Osteoblast (primary cell): ENCODE results near the gene SKAP1. TPM values are rescaled to one million over a fixed set of nuclear protein-coding genes. Genes with fewer than 3 reads are reported as not detected.

ENCODE experiments used
- DNase-seq: peaks from one replicate; pipeline ENCODE4 v3.0.0; 2011; ENCODE audit warnings: low spot score, mixed read lengths; ENCODE audit not compliant: insufficient read length; ENCODE audit errors: missing footprints
- H2AFZ ChIP-seq: 2 replicates; pipeline ENCODE4 v1.6.0; 2011; ENCODE audit warnings: mild to moderate bottlenecking, low read length
- H3K27ac ChIP-seq: 2 replicates; pipeline ENCODE4 v1.5.1; 2011; ENCODE audit warnings: mild to moderate bottlenecking, low read depth, low read length, moderate library complexity
- H3K27me3 ChIP-seq: 2 replicates; pipeline ENCODE4 v1.6.0; 2012; ENCODE audit warnings: mild to moderate bottlenecking, control low read depth, inconsistent platforms, low read length, moderate library complexity; ENCODE audit not compliant: insufficient read depth
- H3K36me3 ChIP-seq: 2 replicates; pipeline ENCODE4 v1.5.1; 2011; ENCODE audit warnings: mild to moderate bottlenecking, low read length, control low read depth, moderate library complexity; ENCODE audit not compliant: insufficient read depth
- H3K4me1 ChIP-seq: 2 replicates; pipeline ENCODE4 v1.5.1; 2011; ENCODE audit warnings: mild to moderate bottlenecking, low read length, control low read depth, moderate library complexity; ENCODE audit not compliant: insufficient read depth
- H3K4me2 ChIP-seq: 2 replicates; pipeline ENCODE4 v1.6.0; 2011; ENCODE audit warnings: mild to moderate bottlenecking, low read length; ENCODE audit not compliant: insufficient read depth
- H3K4me3 ChIP-seq: fragments of 200-600 bp; sonication (generic); 3 replicates; pipeline ENCODE4 v1.5.1; 2012; ENCODE audit warnings: mild to moderate bottlenecking, low read length, inconsistent platforms; ENCODE audit not compliant: insufficient read depth
- H3K79me2 ChIP-seq: 2 replicates; pipeline ENCODE4 v1.6.0; 2012; ENCODE audit warnings: mild to moderate bottlenecking, low read length, control low read depth, inconsistent platforms; ENCODE audit not compliant: insufficient read depth
- H3K9me3 ChIP-seq: 2 replicates; pipeline ENCODE4 v1.5.1; 2011; ENCODE audit warnings: low read depth, low read length, control low read depth
- H4K20me1 ChIP-seq: 2 replicates; pipeline ENCODE4 v1.6.0; 2012; ENCODE audit warnings: mild to moderate bottlenecking, low read length, control low read depth; ENCODE audit not compliant: insufficient read depth
- total RNA-seq: library from RNA; depleted of rRNA; stranded (reverse); fragments of >200 nt; gene quantifications from 2 replicates; pipeline ENCODE4 v1.2.3, GENCODE V29; 2012
- TF ChIP-seq, protein P1 (sequence below): IDR thresholded peaks from 2 replicates; pipeline ENCODE4 v1.5.1; 2011; ENCODE audit warnings: mild to moderate bottlenecking, low read depth, low read length, moderate library complexity; ENCODE audit errors: extremely low read depth

Gene SKAP1
- total RNA-seq, 1 donor: not detected

DNA sequence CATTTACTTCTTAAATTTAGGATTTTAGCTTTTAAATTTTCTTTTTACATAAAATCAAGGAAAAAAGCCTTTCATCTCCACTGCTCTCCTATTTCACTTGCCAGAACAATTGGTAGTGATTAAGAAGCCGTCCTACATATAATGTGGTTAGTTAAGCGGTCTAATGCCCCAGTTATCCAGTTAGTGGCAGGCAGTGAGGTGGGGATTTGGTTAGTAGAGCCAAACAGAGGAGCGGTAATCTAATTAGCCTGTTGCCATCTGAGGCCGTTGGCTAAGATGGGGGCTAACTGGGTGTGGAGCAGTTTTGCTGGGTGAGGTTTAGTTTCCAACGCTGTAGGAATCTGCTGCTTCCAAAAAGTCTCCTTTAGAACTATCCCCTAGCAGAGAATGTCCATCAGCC is 300.0 kb downstream of the SKAP1 start:
- Histone ChIP-seq H3K4me2 (no peak overlapping the region), H3K4me1 (peaks cover 9% of the 10 kb centered on the region), H3K27ac (no peak overlapping the region), H3K36me3 (no peaks in the 10 kb centered on the region), H2AFZ (no peak overlapping the region), H3K27me3 (peaks cover 13% of the 10 kb centered on the region), H3K9me3 (no peaks in the 10 kb centered on the region), H4K20me1 (no peaks in the 10 kb centered on the region), H3K4me3 (no peak overlapping the region), H3K79me2 (no peaks in the 10 kb centered on the region)
- DNase-seq: no peak
- TF ChIP-seq, protein P1, sequence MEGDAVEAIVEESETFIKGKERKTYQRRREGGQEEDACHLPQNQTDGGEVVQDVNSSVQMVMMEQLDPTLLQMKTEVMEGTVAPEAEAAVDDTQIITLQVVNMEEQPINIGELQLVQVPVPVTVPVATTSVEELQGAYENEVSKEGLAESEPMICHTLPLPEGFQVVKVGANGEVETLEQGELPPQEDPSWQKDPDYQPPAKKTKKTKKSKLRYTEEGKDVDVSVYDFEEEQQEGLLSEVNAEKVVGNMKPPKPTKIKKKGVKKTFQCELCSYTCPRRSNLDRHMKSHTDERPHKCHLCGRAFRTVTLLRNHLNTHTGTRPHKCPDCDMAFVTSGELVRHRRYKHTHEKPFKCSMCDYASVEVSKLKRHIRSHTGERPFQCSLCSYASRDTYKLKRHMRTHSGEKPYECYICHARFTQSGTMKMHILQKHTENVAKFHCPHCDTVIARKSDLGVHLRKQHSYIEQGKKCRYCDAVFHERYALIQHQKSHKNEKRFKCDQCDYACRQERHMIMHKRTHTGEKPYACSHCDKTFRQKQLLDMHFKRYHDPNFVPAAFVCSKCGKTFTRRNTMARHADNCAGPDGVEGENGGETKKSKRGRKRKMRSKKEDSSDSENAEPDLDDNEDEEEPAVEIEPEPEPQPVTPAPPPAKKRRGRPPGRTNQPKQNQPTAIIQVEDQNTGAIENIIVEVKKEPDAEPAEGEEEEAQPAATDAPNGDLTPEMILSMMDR: no peak

DNA sequence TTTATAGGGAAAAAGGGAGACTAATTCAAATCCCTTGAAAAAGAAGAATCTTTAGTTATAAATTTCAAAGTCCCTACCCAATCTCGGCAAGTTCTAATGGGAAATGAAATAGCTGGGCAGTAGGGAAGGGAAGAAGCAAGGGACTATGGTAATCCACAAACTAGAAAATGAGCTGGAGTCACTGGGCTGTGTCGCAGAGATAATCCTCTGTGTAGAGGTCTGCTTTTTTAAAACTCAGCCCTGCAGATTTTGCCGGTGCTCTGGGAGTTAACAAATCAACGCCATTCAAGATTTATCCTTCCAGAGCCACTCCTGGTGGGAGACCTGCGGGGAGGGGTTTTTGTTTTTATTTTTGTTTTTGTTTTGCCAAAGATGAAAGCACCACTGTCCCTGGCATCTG is 301.6 kb downstream of the SKAP1 start:
- Histone ChIP-seq H2AFZ (no peak overlapping the region), H4K20me1 (no peaks in the 10 kb centered on the region), H3K79me2 (no peaks in the 10 kb centered on the region), H3K4me1 (peaks cover 9% of the 10 kb centered on the region), H3K27ac (no peak overlapping the region), H3K27me3 (peaks cover 7% of the 10 kb centered on the region), H3K9me3 (no peaks in the 10 kb centered on the region), H3K4me2 (no peak overlapping the region), H3K36me3 (peaks cover 5% of the 10 kb centered on the region), H3K4me3 (no peak overlapping the region)
- TF ChIP-seq, protein P1: no peak
- DNase-seq: no peak

DNA sequence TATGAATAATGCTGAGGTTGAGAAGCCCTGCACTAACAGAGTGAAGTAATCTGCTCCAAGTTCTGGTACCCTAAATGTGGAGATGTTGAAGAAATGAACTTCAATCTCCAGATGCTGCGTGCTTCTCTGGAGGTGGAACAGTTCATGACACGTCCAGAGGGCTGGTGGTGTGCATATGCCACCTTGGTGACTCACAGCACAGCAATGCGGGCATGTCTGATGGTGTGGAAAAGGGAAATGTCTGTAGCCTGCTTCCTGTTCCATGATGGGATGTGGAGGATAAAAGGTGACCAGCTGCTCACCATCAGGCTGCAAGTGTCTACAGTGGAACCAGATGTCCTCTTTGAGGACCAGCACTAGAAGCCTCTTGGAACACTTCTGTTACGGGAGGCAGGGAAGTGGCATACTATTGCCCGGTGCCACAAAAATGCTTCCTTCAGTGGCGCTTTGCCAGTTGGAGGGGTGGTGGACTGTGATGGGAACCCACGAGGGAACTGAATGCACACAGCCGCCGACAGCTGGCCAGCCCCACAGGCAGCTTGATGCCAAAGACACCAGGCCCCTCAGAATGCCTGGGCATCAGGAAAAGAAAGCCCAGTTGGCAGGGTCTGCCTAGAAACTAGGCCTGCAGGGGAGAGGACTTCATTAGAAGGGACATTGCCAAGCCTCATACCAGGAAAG is 302.5 kb downstream of the SKAP1 start:
- no peak overlapping the region for H3K4me2 ChIP-seq
- DNase-seq: no peak
- H3K4me3 ChIP-seq: no peak overlapping the region
- peaks cover 9% of the 10 kb centered on the region for H3K4me1 ChIP-seq
- H3K27ac ChIP-seq: no peak overlapping the region
- H3K79me2 ChIP-seq: no peaks in the 10 kb centered on the region
- TF ChIP-seq, protein P1: no peak
- peaks cover 13% of the 10 kb centered on the region for H3K36me3 ChIP-seq
- H4K20me1 ChIP-seq: no peaks in the 10 kb centered on the region
- no peaks in the 10 kb centered on the region for H3K9me3 ChIP-seq
- H3K27me3 ChIP-seq: no peaks in the 10 kb centered on the region
- no peak overlapping the region for H2AFZ ChIP-seq

DNA sequence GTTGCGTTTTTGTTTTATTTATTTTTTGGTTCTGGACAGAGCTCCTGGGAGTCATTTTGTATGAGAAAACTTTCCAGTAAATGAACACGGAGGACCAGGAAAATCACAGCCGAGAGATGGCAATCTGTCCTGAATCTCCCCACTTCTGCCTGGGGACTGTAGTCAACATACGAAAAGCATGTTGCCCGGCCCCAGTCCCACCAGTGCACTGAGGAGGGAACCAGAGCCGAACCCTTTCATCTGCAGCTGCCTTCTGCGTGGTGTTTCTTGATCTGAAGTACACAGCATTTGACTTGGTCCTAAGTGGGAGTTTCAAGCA is 303.5 kb downstream of the SKAP1 start:
- H3K36me3 ChIP-seq: peaks cover 23% of the 10 kb centered on the region
- H4K20me1 ChIP-seq: no peaks in the 10 kb centered on the region
- H3K4me2 ChIP-seq: no peak overlapping the region
- peaks cover 9% of the 10 kb centered on the region for H3K4me1 ChIP-seq
- TF ChIP-seq, protein P1: no peak
- DNase-seq: no peak
- no peak overlapping the region for H2AFZ ChIP-seq
- no peak overlapping the region for H3K27ac ChIP-seq
- H3K9me3 ChIP-seq: no peaks in the 10 kb centered on the region
- no peaks in the 10 kb centered on the region for H3K79me2 ChIP-seq
- no peaks in the 10 kb centered on the region for H3K27me3 ChIP-seq
- H3K4me3 ChIP-seq: no peak overlapping the region
